Measurements from ENCODE around the gene RBM12. TPM values are rescaled to one million over a fixed set of nuclear protein-coding genes. Genes with fewer than 3 reads are reported as not detected.
"Not testable (repeated sequence)": the region's sequence is repeated elsewhere in the genome, so short reads cannot be mapped to it uniquely, and the experiment has no call there.

RBM12 gene
- total and polyA plus RNA-seq, 2 experiments from 2014 or later: 29.1 to 43.3 TPM

- no peaks in the 10 kb centered on the region for H3K4me1 ChIP-seq (ENCODE audit: low read depth)
- peak overlapping the region; percentile 7 for H3K27ac ChIP-seq
- DNase-seq (ENCODE audit: low read depth in 1 of 2, low spot score in 1 of 2): no peak
- H3K4me3 ChIP-seq: no peak overlapping the region
- H3K36me3 ChIP-seq: peaks cover 93% of the 10 kb centered on the region
- no peaks in the 10 kb centered on the region for H3K9me3 ChIP-seq (ENCODE audit: low read depth)
- TF ChIP-seq, protein P1, sequence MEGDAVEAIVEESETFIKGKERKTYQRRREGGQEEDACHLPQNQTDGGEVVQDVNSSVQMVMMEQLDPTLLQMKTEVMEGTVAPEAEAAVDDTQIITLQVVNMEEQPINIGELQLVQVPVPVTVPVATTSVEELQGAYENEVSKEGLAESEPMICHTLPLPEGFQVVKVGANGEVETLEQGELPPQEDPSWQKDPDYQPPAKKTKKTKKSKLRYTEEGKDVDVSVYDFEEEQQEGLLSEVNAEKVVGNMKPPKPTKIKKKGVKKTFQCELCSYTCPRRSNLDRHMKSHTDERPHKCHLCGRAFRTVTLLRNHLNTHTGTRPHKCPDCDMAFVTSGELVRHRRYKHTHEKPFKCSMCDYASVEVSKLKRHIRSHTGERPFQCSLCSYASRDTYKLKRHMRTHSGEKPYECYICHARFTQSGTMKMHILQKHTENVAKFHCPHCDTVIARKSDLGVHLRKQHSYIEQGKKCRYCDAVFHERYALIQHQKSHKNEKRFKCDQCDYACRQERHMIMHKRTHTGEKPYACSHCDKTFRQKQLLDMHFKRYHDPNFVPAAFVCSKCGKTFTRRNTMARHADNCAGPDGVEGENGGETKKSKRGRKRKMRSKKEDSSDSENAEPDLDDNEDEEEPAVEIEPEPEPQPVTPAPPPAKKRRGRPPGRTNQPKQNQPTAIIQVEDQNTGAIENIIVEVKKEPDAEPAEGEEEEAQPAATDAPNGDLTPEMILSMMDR (IDR thresholded peaks at IDR 0.05; ENCODE audit: low read depth, low read length): no peak
- no peaks in the 10 kb centered on the region for H3K27me3 ChIP-seq
These were observed 45.3 kb upstream of the RBM12 start for GRCh38 chr20:35710039-35710438.

DNA sequence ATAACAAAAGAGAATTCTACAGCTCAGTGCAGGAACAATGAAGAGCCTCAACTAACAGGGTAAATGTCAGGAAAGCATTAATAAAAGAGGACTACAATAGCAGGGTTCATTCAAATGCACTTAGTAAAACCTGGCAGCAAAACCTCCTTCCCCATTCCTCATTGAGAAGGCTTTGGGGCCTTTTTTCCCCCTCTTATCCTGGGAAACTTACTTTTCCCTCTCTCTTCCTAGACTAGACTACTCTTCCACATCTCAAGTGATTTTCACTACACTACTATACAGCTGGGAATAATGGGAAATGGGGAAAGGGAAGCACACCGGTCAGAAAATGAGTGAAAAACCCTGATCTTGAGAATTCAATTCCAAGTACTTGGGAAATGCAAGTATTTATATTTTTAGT, 44.6 kb upstream of the RBM12 start:
- H3K27me3 ChIP-seq: no peaks in the 10 kb centered on the region
- DNase-seq (ENCODE audit: low read depth in 1 of 2, low spot score in 1 of 2): no peak
- peaks cover 93% of the 10 kb centered on the region for H3K36me3 ChIP-seq
- no peaks in the 10 kb centered on the region for H3K9me3 ChIP-seq (ENCODE audit: low read depth)
- peak overlapping the region; percentile 35 for H3K27ac ChIP-seq
- TF ChIP-seq, protein P1 (IDR thresholded peaks at IDR 0.05; ENCODE audit: low read depth, low read length): no peak
- H3K4me1 ChIP-seq (ENCODE audit: low read depth): no peaks in the 10 kb centered on the region
- H3K4me3 ChIP-seq: no peak overlapping the region

- Histone ChIP-seq H3K27ac (no peak overlapping the region), H3K4me3 (no peak overlapping the region), H3K9me3 (ENCODE audit: low read depth) (no peaks in the 10 kb centered on the region), H3K27me3 (no peaks in the 10 kb centered on the region), H3K4me1 (ENCODE audit: low read depth) (no peaks in the 10 kb centered on the region), H3K36me3 (peaks cover 93% of the 10 kb centered on the region)
- DNase-seq (ENCODE audit: low read depth in 1 of 2, low spot score in 1 of 2): no peak
- TF ChIP-seq, protein P1 (IDR thresholded peaks at IDR 0.05; ENCODE audit: low read depth, low read length): no peak
These were observed 43.8 kb upstream of the RBM12 start for GRCh38 chr20:35708502-35708901.

GRCh38 chr20:35706591-35707529, 42.2 kb upstream of the RBM12 start:
- not testable (repeated sequence) for H3K27me3 ChIP-seq; H3K4me3 ChIP-seq; H3K4me1 ChIP-seq (ENCODE audit: low read depth); H3K9me3 ChIP-seq (ENCODE audit: low read depth); H3K27ac ChIP-seq; DNase-seq (ENCODE audit: low read depth in 1 of 2, low spot score in 1 of 2)
- peaks cover 96% of the 10 kb centered on the region for H3K36me3 ChIP-seq

GRCh38 chr20:35705894-35706293, 41.2 kb upstream of the RBM12 start:
- not testable (repeated sequence) for H3K4me3 ChIP-seq; H3K27ac ChIP-seq; H3K27me3 ChIP-seq; DNase-seq (ENCODE audit: low read depth in 1 of 2, low spot score in 1 of 2); H3K4me1 ChIP-seq (ENCODE audit: low read depth); H3K9me3 ChIP-seq (ENCODE audit: low read depth)
- peaks cover 91% of the 10 kb centered on the region for H3K36me3 ChIP-seq

DNA sequence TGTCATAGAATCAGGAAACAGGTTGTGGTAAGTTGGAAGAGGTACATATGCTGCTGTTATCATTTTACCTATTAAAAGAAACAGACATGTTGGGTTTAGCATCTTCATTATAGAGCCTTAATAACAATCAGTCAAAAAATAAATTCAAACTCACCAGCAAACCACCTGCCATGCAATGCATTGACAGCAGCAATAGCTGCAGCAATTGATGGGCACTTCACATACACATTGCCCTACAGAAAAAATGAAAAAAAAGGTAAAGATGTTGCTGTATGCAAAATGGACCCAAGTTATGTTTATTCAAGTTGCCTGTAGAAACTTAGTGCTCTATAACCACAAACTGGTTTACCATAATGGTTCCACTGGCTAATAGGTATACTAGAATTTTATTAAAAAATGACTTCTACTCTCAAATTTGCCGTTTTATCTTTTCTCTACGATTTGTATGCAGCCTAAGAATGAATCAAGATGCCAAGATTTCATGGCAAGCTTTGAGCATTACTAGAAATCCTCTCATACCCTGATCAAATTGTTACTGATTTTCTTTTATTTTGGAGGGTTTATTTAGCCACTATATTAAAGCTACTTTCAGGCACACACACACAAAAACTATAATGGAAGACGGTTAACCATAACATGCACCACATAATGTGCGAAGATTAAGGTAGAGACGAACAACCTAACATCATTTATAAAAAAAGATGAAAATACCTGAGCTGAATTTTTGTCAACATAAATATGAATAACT, 40.0 kb upstream of the RBM12 start:
- TF ChIP-seq, protein P1 (IDR thresholded peaks at IDR 0.05; ENCODE audit: low read depth, low read length): no peak
- no peak for DNase-seq (ENCODE audit: low read depth in 1 of 2, low spot score in 1 of 2)
- Histone ChIP-seq H3K4me1 (ENCODE audit: low read depth) (peaks cover 7% of the 10 kb centered on the region), H3K36me3 (peaks cover 81% of the 10 kb centered on the region), H3K4me3 (no peak overlapping the region), H3K27me3 (no peaks in the 10 kb centered on the region), H3K9me3 (ENCODE audit: low read depth) (no peaks in the 10 kb centered on the region), H3K27ac (no peak overlapping the region)

Data from cardiac muscle cell (in vitro differentiated cells and primary cell).